Hindlimb muscle (tissue), 1 donor: ENCODE measurements around the gene APEH. TPM values are rescaled to one million over a fixed set of nuclear protein-coding genes. Genes with fewer than 3 reads are reported as not detected.

Source experiments
- DNase-seq: peaks from one replicate; pipeline ENCODE4 v3.0.0-alpha.2; 2013
- polyA plus RNA-seq: library from polyadenylated mRNA; unstranded; fragments of 120-200 nt; gene quantifications from one replicate; pipeline ENCODE4 v1.2.1, GENCODE V29; 2013; ENCODE audit not compliant: insufficient read length

Gene APEH
- polyA plus RNA-seq, 1 donor, result 66.4 TPM

DNA sequence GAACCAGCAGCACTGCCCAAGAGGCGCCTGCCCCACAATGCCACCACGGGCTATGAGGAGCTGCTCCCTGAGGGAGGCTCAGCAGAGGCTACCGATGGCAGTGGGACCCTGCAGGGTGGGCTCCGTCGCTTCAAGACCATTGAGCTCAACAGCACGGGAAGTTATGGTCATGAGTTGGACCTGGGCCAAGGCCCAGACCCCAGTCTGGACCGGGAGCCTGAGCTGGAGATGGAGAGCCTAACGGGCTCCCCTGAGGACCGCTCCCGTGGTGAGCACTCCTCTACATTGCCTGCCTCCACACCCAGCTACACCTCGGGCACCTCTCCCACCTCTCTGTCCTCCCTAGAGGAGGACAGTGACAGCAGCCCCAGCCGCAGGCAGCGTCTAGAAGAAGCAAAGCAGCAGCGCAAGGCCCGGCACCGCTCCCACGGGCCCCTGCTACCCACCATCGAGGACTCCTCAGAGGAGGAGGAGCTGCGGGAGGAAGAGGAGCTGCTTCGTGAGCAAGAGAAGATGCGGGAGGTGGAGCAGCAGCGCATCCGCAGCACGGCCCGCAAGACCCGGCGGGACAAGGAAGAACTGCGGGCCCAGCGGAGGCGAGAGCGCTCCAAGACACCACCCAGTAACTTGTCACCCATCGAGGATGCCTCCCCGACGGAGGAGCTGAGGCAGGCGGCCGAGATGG is 21.8 kb upstream of the APEH start:
- no peak for DNase-seq

DNA sequence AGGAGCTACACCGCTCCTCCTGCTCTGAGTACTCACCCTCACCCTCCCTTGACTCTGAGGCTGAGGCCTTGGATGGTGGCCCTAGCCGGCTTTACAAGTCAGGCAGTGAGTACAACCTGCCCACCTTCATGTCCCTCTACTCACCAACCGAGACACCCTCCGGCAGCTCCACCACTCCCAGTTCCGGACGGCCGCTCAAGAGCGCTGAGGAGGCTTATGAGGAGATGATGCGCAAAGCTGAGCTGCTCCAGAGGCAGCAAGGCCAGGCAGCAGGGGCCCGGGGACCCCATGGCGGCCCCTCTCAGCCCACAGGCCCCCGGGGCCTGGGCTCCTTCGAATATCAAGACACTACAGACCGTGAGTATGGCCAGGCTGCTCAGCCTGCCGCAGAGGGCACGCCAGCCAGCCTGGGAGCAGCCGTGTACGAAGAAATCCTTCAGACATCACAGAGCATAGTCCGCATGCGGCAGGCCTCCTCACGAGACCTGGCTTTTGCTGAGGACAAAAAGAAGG is 21.2 kb upstream of the APEH start:
- no peak for DNase-seq

DNA sequence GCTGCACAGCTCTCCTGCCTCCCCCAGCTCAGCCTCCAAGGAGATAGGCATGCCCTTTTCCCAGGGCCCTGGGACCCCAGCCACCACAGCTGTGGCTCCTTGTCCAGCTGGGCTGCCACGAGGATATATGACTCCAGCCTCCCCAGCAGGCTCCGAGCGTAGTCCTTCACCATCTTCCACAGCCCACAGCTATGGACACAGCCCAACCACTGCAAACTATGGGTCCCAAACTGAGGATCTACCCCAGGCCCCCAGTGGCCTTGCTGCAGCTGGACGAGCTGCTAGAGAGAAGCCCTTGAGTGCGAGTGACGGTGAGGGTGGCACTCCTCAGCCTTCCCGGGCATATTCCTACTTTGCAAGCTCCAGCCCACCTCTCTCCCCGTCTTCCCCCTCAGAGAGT is 20.5 kb upstream of the APEH start:
- no peak for DNase-seq

DNA sequence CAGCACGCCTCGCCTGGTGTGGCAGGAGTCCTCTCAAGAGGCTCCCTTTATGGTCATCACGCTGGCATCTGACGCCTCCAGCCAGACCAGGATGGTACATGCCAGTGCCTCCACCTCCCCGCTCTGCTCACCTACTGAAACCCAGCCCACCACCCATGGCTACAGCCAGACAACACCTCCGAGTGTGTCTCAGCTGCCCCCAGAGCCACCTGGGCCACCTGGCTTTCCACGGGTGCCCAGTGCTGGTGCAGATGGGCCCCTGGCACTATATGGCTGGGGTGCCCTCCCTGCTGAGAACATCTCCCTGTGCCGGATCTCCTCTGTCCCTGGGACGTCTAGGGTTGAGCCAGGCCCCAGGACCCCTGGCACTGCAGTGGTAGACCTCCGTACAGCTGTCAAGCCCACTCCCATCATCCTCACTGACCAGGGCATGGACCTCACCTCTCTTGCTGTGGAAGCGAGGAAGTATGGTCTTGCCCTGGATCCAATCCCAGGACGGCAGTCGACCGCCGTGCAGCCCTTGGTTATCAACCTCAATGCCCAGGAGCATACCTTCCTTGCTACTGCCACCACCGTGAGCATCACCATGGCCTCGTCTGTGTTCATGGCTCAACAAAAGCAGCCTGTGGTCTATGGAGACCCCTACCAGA is 19.9 kb upstream of the APEH start:
- DNase-seq, result no peak

DNA sequence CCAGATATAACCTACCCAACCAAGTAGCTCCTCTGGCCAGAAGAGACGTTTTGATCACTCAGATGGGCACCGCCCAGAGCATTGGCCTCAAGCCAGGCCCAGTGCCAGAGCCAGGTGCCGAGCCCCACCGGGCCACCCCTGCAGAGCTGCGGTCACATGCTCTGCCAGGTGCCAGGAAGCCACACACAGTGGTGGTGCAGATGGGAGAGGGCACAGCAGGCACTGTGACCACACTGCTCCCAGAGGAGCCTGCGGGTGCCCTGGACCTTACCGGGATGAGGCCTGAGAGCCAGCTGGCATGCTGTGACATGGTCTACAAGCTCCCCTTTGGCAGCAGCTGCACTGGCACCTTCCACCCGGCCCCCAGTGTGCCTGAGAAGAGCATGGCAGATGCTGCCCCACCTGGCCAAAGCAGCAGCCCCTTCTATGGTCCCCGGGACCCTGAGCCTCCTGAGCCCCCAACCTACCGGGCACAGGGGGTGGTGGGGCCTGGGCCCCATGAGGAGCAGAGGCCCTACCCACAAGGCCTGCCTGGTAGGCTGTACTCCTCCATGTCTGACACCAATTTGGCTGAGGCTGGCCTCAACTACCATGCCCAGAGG is 19.1 kb upstream of the APEH start:
- no peak for DNase-seq

DNA sequence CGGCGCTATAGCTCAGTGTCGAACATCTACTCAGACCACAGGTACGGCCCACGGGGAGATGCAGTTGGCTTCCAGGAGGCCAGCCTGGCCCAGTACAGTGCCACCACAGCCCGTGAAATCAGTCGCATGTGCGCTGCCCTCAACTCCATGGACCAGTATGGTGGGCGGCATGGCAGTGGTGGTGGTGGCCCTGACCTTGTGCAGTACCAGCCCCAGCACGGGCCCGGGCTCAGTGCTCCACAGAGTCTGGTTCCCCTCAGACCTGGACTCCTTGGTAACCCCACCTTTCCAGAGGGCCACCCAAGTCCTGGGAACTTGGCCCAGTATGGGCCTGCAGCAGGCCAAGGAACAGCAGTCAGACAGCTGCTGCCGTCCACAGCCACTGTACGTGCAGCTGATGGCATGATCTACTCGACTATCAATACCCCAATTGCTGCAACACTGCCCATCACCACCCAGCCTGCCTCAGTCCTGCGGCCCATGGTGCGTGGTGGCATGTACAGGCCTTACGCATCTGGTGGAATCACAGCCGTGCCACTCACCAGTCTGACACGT is 18.3 kb upstream of the APEH start:
- no peak for DNase-seq

DNA sequence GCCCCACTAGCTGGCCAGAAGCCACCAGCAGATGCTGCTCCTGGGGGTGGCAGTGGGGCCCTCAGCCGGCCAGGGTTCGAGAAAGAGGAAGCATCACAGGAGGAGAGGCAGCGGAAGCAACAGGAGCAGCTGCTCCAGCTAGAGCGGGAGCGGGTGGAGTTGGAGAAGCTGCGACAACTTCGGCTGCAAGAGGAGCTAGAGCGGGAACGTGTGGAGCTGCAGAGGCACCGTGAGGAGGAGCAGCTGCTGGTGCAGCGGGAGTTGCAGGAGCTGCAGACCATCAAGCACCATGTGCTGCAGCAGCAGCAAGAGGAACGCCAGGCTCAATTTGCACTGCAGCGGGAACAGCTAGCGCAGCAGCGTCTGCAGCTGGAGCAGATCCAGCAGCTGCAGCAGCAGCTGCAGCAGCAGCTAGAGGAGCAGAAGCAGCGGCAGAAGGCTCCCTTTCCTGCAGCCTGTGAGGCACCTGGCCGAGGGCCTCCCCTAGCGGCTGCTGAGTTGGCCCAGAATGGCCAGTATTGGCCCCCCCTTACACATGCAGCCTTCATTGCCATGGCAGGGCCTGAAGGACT is 17.5 kb upstream of the APEH start:
- DNase-seq, result no peak

DNA sequence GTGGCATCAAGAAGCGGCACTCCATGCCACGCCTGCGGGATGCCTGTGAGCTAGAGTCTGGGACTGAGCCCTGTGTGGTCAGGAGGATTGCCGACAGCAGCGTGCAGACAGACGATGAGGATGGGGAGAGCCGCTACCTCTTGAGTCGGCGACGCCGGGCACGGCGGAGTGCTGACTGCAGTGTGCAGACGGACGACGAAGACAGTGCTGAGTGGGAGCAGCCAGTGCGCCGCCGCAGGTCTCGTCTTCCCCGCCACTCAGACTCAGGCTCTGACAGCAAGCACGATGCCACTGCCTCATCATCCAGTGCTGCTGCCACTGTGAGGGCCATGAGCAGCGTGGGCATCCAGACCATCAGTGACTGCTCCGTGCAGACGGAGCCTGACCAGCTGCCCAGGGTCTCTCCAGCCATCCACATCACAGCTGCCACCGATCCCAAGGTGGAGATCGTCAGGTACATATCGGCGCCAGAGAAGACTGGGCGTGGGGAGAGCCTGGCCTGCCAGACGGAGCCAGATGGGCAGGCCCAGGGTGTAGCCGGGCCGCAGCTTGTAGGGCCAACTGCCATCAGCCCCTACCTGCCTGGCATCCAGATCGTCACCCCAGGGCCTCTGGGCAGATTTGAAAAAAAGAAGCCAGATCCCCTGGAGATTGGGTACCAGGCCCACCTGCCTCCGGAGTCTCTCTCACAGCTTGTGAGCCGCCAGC is 16.8 kb upstream of the APEH start:
- no peak for DNase-seq

DNA sequence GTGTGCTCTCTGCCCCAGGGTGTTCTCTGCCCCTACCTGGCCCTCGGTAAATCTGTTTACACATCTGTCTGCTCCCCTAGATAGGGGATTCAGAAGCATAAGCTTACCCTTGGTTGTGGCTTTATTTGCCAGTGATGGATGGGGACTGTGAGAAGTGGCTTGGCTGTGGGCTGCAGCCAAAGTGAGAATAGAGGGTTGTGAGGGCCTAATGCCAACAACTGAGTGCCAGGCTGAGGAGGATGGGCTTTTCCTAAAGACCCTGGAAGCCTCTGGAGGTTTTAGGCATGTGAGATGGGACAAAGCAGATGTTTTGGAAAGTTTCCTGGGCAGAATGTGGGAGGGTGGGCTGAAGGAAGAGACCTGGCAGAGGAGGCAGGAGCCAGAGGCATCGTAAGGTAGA is 15.4 kb upstream of the APEH start:
- no peak for DNase-seq

DNA sequence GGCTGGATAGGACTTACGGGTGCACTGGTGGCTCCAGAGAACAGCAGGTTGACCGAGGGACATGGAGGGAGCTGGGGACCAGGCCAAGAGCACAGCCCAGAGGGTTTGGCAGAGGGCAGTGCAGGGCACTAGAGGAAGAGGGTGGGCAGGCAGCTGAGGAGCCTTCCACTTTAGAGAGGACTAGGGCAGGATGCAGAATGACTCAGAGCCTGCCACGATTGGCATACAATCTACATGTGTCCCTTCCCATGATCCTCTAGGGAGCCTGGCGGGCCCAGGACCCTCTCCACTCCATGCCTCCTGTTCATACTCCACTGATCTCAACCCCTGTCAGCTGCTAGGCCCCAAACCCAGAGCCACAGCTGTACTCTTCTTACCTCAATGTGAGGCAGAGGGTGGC is 14.4 kb upstream of the APEH start:
- DNase-seq, result no peak

DNA sequence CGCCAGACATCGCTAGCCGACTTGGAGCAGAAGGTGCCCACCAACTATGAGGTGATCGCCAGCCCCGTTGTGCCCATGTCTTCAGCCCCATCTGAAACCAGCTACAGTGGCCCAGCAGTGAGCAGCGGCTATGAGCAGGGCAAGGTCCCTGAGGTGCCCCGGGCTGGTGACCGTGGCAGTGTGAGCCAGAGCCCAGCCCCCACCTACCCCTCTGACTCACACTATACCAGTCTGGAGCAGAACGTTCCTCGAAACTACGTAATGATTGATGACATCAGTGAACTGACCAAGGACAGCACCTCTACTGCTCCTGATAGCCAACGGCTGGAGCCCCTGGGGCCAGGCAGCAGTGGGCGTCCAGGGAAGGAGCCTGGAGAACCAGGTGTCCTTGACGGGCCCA is 12.9 kb upstream of the APEH start:
- no peak for DNase-seq

DNA sequence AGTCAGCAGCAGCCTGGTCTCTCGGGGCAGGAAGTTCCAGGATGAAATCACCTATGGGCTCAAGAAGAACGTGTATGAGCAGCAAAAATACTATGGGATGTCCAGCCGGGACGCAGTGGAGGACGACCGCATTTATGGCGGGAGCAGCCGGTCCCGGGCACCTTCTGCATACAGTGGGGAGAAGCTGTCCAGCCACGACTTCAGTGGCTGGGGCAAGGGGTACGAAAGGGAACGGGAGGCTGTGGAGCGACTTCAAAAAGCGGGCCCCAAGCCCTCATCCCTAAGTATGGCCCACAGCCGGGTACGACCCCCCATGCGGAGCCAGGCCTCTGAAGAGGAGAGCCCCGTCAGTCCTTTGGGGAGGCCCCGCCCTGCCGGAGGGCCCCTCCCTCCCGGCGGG is 12.1 kb upstream of the APEH start:
- DNase-seq, result no peak

DNA sequence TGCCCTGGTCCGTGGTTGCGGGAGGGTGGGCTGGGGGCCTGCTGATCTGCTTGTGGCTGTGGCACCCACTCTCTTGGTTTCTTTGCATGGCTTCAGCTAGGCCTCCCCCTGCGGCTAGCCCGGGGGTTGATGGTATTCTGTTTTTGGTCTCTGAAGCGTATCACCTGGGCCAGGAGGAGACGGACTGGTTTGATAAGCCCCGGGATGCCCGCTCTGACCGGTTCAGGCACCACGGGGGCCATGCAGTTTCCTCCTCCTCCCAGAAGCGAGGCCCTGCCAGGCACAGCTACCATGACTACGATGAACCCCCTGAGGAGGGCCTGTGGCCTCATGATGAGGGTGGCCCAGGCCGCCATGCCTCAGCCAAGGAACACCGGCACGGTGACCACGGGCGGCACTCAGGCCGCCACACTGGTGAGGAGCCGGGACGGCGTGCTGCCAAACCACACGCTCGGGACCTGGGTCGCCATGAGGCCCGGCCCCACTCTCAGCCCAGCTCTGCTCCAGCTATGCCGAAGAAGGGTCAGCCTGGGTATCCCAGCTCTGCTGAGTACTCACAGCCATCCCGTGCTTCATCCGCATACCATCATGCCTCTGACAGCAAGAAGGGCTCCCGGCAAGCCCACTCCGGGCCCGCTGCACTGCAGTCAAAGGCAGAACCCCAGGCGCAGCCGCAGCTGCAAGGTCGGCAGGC is 11.3 kb upstream of the APEH start:
- DNase-seq, result no peak

DNA sequence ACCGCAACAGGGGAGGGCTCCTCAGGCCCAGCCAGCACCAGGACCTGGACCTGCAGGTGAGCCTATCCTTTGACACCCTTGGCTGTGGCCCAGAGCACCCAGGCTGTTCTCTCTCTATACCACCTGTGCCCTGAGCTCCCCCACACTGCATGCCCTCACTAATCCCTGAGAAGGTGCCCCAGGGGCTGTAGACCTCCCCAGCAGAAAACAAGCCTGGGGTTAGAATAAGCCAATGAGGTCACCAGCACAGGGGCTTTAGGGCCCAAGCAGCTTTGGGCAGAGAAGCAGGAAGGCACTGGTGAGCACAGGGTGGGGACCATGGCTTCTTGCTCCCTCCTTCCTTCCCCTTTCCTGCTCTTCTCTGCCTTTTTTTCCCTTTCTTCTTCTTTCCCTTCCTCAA is 10.3 kb upstream of the APEH start:
- DNase-seq, result no peak

DNA sequence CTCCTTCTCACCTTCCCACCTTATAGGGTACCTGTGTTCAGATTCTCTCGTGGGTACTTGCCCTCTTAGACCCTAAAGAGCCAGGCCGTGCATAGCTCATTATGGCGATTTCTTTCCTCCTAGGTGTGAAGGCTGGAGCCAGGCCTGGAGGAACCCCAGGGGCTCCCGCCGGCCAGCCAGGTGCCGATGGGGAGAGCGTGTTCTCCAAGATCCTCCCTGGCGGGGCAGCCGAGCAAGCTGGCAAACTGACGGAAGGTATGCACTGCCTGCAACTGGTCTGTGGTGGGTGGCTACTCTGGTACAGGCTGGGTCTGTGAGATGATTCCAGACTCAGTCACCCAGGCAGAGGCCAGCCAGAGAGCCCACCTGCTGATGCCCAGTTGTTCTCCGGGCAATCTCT is 9.9 kb upstream of the APEH start:
- DNase-seq, result no peak

DNA sequence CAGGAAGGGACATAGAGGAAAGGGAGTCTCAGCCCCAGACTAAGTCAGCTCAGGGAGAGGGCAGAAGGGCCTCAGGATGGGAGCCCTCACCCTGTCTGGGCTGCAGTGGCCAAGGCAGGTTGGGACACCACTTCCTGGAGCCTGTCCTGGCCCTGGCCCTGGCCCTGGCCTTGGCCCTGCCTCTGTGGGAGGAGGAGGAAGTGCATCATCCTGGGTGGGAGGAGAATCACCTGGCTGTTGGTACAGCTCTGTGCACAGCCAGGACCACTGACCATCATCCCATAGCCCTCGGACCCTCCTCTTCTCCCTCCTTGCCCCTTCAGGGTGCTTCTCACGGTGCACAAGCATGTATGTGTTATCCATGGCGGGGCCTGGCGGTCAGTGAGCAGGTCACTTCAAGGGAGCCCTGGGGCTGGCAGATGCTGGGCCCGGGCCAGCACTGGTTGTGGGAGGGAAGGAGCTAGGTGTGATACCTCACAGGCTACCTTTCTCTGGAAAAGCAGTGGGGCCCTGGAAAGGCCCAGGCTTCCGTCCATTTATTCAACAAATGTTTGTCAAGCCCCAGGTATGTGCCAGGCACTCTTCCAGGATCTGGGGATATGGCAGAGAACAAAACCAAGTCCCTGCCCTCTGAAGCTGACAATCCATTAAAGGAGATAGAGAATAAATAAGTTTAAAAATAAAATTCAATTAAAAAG is 8.2 kb upstream of the APEH start:
- no peak for DNase-seq

DNA sequence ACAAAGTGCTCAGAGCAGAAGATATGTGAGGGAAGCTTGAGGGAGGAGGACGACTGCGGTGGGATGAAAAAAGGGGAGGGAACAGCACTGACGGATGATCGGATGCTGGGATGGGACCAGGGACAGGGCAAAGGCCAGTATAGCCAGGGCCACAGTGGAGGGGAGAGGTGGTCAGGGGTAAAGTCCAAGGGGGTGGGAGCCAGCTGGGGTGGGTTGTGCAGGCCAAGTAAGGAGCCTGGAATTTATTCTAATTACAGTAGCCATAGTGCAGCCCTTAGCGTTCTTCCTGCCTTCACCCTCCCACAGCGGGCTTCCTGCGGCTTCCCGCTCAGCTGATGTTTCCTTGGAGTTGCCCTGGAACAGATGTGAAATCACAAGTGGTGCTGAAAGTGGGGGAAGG is 7.6 kb upstream of the APEH start:
- no peak for DNase-seq

DNA sequence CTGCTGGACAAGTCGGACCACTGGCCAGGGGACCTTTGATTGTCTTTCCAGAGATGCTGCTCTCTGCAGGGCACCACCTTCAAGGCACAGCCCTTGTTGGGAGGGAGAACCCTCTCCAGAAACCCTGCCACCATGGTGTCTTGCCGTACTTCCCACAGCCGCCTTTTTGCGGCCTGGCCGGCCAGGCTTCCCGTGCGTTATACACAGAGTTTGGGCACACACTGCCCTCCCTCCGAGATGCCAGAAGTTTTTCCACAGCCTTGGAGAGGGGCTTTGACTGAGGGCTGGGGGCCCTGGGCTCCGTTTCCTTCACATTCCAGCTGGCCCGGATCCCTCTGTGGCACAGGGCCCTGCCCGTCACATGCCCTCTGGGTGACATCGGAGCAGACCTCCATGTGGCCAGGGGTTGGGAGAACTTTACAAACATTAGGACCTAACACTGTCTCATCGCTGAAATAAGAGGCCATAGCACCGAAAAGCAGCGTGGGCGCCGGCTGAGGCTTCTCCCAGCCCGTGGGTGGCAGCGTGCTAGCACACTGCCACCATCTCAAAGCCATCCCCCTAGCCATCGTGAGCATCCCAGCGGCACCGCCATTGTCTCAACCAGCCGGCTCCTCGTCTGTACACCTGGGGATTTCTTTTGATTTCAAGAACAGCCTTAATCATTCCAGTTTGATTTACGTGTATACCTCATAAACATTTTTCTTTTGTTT is 6.3 kb upstream of the APEH start:
- DNase-seq, result no peak

DNA sequence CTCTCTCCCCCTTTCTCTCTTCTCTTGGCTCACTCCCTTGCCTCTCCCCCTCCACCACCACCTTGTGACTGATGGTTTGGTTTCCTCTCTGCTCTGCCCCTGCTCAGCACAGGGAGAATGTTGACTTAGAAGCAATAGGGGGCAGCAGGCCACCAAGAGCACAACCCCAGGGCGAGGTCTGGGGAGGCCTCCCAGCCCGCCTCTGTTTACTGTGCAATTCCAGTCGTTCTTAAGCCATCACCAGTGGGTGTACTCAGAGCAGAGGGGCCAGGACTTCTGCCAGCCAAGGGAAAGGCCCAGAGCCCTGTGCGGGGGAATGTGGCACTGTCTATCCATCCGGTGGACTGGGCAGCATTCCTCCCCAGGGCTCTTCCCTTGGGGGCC is 5.7 kb upstream of the APEH start:
- no peak for DNase-seq

DNA sequence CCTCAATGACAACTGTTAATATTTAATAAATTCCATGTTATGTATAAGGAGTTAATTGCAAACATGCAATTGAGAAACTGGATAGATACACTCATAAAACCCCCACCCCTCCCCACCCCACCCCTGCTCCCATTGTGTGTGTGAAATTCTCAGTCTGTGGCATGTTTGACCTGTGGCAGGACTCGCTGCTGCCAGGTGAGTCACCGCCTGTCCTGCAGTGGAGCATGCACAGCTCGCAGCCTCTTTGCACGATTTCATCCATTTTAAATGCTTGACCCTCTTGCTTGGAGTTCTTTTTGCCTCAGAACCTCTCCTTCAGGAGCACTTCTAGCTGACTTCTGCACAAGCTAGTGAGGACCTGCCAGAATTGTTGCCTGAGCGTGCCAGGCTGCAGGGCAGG is 5.3 kb upstream of the APEH start:
- DNase-seq, result no peak

DNA sequence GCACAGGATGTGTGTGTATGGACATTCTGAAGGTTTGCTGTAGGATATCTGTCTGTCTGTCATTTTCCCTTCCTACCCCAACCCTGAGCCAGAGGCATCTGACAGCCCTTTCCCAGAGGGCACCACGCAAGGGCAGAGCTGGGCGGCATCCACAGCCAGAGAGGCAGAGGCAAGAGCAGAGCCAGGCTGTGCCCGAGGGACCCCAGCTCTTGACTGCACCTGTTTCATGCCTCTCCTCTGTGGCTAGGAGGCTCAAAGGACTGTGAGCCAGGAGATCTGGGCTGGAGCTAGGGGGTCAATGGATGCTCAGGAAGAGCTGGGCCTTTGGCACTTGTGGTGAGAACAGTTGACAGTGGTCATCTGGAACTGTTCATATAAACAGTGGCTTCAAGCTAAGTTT is 4.8 kb upstream of the APEH start:
- DNase-seq, result no peak
